WTC11 (cell line): ENCODE data around the gene ISG20L2. TPM values are rescaled to one million over a fixed set of nuclear protein-coding genes. Genes with fewer than 3 reads are reported as not detected.

Experiments used
- ATAC-seq: fragments of 200-7000 bp; cut with Tn5 transposase; 2 replicates; pipeline ENCODE4 v1.10.0; 2021; ENCODE audit warnings: mild to moderate bottlenecking, moderate library complexity
- CTCF ChIA-PET: fragments of 300-600 bp; sonication (Branson Sonifier 250); formaldehyde crosslinking; loops from one replicate; lab custom pipeline; 2021; ENCODE audit warnings: antibody characterized with exemption; lab: Charles Lee
- POLR2A ChIA-PET: fragments of 350-600 bp; sonication (Branson Sonifier 250); formaldehyde crosslinking; loops from one replicate; lab custom pipeline; 2021; ENCODE audit warnings: antibody characterized with exemption; lab: Charles Lee
- DNase-seq: peaks from one replicate; pipeline ENCODE4 v3.0.0; 2021; ENCODE audit warnings: low spot score
- H3K27ac Mint-ChIP-seq: 2 replicates; pipeline ENCODE4 v1.8.0; 2021; ENCODE audit warnings: mixed read lengths
- H3K27me3 Mint-ChIP-seq: 2 replicates; pipeline ENCODE4 v1.8.0; 2021; ENCODE audit warnings: low read depth, mild to moderate bottlenecking, moderate library complexity, mixed read lengths
- H3K36me3 Mint-ChIP-seq: 2 replicates; pipeline ENCODE4 v1.8.0; 2021; ENCODE audit warnings: mixed read lengths
- H3K4me1 Mint-ChIP-seq: 2 replicates; pipeline ENCODE4 v1.8.0; 2022; ENCODE audit warnings: mixed read lengths
- H3K4me3 Mint-ChIP-seq: 2 replicates; pipeline ENCODE4 v1.8.0; 2021; ENCODE audit warnings: mild to moderate bottlenecking, moderate library complexity, mixed read lengths
- H3K9me3 Mint-ChIP-seq: 2 replicates; pipeline ENCODE4 v1.8.0; 2021; ENCODE audit warnings: mixed read lengths
- CBFB ChIP-seq: sonication (generic); formaldehyde crosslinking; IDR thresholded peaks from 2 replicates; pipeline ENCODE4 v1.8.1; 2022; ENCODE audit warnings: mild to moderate bottlenecking, low read depth, missing genetic modification reagents
- CREM ChIP-seq: sonication (generic); formaldehyde crosslinking; IDR thresholded peaks from 2 replicates; pipeline ENCODE4 v1.8.1; 2022; ENCODE audit warnings: mild to moderate bottlenecking, missing genetic modification reagents, moderate library complexity
- NR3C1 ChIP-seq: sonication (generic); formaldehyde crosslinking; conservative IDR thresholded peaks from 2 replicates; pipeline ENCODE4 v1.8.1; 2023; ENCODE audit warnings: low read depth, mild to moderate bottlenecking, missing genetic modification reagents
- TCF7 ChIP-seq: sonication (generic); formaldehyde crosslinking; IDR thresholded peaks from 2 replicates; pipeline ENCODE4 v1.8.0; 2022; ENCODE audit warnings: mild to moderate bottlenecking, low read depth, missing genetic modification reagents, moderate library complexity
- ZNF121 ChIP-seq: sonication (generic); formaldehyde crosslinking; IDR thresholded peaks from 2 replicates; pipeline ENCODE4 v1.8.0; 2023; ENCODE audit warnings: missing genetic modification reagents
- ZNF138 ChIP-seq: sonication (generic); formaldehyde crosslinking; conservative IDR thresholded peaks from 2 replicates; pipeline ENCODE4 v1.8.1; 2022; ENCODE audit warnings: mild to moderate bottlenecking, moderate library complexity, missing genetic modification reagents
- ZNF219 ChIP-seq: sonication (generic); formaldehyde crosslinking; IDR thresholded peaks from 2 replicates; pipeline ENCODE4 v1.8.0; 2023; ENCODE audit warnings: missing genetic modification reagents, mild to moderate bottlenecking, borderline replicate concordance
- ZNF232 ChIP-seq: sonication (generic); formaldehyde crosslinking; IDR thresholded peaks from 2 replicates; pipeline ENCODE4 v1.8.0; 2022; ENCODE audit warnings: mild to moderate bottlenecking, missing genetic modification reagents
- ZNF317 ChIP-seq: sonication (generic); formaldehyde crosslinking; IDR thresholded peaks from 2 replicates; pipeline ENCODE4 v1.8.1; 2023; ENCODE audit warnings: low read depth, mild to moderate bottlenecking, moderate library complexity, missing genetic modification reagents, borderline replicate concordance
- ZNF416 ChIP-seq: fragments of 250-450 bp; sonication (Bioruptor Pico); IDR thresholded peaks from 2 replicates; pipeline ENCODE4 v1.9.0; 2021; ENCODE audit warnings: mild to moderate bottlenecking, inconsistent platforms
- ZNF423 ChIP-seq: fragments of 250-450 bp; sonication (Bioruptor Pico); IDR thresholded peaks from 2 replicates; pipeline ENCODE4 v2.1.2; 2022; ENCODE audit warnings: mild to moderate bottlenecking, moderate library complexity
- ZNF671 ChIP-seq: fragments of 250-450 bp; sonication (Bioruptor Pico); IDR thresholded peaks from 2 replicates; pipeline ENCODE4 v1.8.0; 2021; ENCODE audit warnings: mild to moderate bottlenecking
- total RNA-seq: library from RNA; stranded (reverse); gene quantifications from 3 replicates; pipeline ENCODE4 v1.2.3, GENCODE V29; 2021
- TF ChIP-seq, protein P1 (sequence below): fragments of 250-450 bp; sonication (Bioruptor Pico); IDR thresholded peaks from 2 replicates; pipeline ENCODE4 v1.9.0; 2021; ENCODE audit warnings: mild to moderate bottlenecking, borderline replicate concordance
- TF ChIP-seq, protein P2 (sequence below): sonication (generic); formaldehyde crosslinking; IDR thresholded peaks from 2 replicates; pipeline ENCODE4 v1.8.0; 2023; ENCODE audit warnings: mild to moderate bottlenecking, missing genetic modification reagents
- TF ChIP-seq, protein P3 (sequence below): fragments of 250-450 bp; sonication (Bioruptor Pico); IDR thresholded peaks from 2 replicates; pipeline ENCODE4 v1.8.0; 2021; ENCODE audit warnings: mild to moderate bottlenecking
- TF ChIP-seq, protein P4 (sequence below): sonication (generic); formaldehyde crosslinking; IDR thresholded peaks from 2 replicates; pipeline ENCODE4 v1.8.1; 2022; ENCODE audit warnings: low read depth, missing genetic modification reagents, borderline replicate concordance
- TF ChIP-seq, protein P5 (sequence below): sonication (generic); formaldehyde crosslinking; IDR thresholded peaks from 2 replicates; pipeline ENCODE4 v1.8.1; 2023; ENCODE audit warnings: mild to moderate bottlenecking, missing genetic modification reagents
- TF ChIP-seq, protein P6 (sequence below): sonication (generic); formaldehyde crosslinking; IDR thresholded peaks from 2 replicates; pipeline ENCODE4 v1.8.1; 2023; ENCODE audit warnings: mild to moderate bottlenecking, missing genetic modification reagents, moderate library complexity

Gene ISG20L2
- total RNA-seq, 1 experiment from 2014 or later: 43.8 TPM

DNA sequence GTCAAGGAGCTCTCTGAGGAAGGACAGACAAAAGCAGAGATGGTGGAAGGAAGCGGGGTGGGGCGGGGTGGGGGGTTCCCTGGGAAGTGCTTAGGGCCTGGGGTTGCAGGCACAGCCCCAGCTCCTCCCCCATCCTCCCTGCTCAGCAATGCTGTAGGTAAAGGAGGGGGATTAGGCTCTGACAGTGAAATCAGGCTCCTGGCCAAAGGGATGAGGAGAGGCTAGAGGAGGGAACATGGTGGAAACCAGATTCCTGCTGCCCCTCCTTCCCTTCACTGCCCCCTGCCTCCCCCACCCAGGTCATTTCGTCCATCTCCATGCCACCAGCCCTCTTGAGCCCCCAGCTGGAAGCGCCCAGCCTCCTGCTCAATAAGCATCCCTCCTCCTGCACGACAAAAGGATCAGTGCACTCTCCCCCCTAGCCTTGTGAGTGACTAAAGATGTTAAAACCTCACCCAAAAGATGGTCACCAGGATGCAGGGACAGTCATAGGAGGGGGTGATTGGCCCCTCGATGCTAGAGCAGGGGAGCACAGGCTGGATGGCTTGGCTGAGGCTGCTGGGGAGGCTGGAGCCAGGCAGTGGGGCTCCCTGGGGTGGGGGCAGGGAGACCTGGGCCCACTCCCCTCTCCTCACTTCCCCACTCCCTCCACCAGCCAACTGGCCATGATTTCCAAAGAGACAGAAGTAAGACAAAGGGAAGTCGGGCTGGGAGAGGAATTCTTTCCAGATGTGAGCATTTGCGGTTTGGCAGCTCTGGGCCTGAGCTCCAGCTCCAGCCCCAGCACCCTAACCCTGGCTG lies 20.9 kb downstream of the ISG20L2 start:
- ATAC-seq (peak; percentile 10), DNase-seq (peak; percentile 58)
- Mint-ChIP-seq H3K4me3 (peak overlapping the region; percentile 84), H3K27ac (peak overlapping the region; percentile 92), H3K27me3 (peaks cover 23% of the 10 kb centered on the region), H3K9me3 (no peaks in the 10 kb centered on the region), H3K36me3 (peaks cover 4% of the 10 kb centered on the region; the same call in 1 of the 2 replicates), H3K4me1 (peaks cover 71% of the 10 kb centered on the region)
- POLR2A ChIA-PET: interaction anchor here (0.9 to 5.4 kb wide), 15 partner anchors 14 to 83 kb away, joined by 3 to 195 read pairs (median 8); partner anchors contain the start of genes HDGF, ISG20L2, METTL25B and MRPL24
- no peak for TF ChIP-seq ZNF423 (CRISPR knock-in tag)
- TF ChIP-seq CBFB (CRISPR knock-in tag): 0 out of 2 replicates have a peak, but pooled peaks have one; percentile 4
- TF ChIP-seq, protein P1, sequence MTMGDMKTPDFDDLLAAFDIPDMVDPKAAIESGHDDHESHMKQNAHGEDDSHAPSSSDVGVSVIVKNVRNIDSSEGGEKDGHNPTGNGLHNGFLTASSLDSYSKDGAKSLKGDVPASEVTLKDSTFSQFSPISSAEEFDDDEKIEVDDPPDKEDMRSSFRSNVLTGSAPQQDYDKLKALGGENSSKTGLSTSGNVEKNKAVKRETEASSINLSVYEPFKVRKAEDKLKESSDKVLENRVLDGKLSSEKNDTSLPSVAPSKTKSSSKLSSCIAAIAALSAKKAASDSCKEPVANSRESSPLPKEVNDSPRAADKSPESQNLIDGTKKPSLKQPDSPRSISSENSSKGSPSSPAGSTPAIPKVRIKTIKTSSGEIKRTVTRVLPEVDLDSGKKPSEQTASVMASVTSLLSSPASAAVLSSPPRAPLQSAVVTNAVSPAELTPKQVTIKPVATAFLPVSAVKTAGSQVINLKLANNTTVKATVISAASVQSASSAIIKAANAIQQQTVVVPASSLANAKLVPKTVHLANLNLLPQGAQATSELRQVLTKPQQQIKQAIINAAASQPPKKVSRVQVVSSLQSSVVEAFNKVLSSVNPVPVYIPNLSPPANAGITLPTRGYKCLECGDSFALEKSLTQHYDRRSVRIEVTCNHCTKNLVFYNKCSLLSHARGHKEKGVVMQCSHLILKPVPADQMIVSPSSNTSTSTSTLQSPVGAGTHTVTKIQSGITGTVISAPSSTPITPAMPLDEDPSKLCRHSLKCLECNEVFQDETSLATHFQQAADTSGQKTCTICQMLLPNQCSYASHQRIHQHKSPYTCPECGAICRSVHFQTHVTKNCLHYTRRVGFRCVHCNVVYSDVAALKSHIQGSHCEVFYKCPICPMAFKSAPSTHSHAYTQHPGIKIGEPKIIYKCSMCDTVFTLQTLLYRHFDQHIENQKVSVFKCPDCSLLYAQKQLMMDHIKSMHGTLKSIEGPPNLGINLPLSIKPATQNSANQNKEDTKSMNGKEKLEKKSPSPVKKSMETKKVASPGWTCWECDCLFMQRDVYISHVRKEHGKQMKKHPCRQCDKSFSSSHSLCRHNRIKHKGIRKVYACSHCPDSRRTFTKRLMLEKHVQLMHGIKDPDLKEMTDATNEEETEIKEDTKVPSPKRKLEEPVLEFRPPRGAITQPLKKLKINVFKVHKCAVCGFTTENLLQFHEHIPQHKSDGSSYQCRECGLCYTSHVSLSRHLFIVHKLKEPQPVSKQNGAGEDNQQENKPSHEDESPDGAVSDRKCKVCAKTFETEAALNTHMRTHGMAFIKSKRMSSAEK: no peak
- 0 out of 2 replicates have a peak, but pooled peaks have one; percentile 22 for TF ChIP-seq ZNF416 (CRISPR knock-in tag)
- TF ChIP-seq, protein P2, sequence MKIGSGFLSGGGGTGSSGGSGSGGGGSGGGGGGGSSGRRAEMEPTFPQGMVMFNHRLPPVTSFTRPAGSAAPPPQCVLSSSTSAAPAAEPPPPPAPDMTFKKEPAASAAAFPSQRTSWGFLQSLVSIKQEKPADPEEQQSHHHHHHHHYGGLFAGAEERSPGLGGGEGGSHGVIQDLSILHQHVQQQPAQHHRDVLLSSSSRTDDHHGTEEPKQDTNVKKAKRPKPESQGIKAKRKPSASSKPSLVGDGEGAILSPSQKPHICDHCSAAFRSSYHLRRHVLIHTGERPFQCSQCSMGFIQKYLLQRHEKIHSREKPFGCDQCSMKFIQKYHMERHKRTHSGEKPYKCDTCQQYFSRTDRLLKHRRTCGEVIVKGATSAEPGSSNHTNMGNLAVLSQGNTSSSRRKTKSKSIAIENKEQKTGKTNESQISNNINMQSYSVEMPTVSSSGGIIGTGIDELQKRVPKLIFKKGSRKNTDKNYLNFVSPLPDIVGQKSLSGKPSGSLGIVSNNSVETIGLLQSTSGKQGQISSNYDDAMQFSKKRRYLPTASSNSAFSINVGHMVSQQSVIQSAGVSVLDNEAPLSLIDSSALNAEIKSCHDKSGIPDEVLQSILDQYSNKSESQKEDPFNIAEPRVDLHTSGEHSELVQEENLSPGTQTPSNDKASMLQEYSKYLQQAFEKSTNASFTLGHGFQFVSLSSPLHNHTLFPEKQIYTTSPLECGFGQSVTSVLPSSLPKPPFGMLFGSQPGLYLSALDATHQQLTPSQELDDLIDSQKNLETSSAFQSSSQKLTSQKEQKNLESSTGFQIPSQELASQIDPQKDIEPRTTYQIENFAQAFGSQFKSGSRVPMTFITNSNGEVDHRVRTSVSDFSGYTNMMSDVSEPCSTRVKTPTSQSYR (CRISPR knock-in tag): peak; percentile 20; the same call in 1 of the 2 replicates
- TF ChIP-seq, protein P3, sequence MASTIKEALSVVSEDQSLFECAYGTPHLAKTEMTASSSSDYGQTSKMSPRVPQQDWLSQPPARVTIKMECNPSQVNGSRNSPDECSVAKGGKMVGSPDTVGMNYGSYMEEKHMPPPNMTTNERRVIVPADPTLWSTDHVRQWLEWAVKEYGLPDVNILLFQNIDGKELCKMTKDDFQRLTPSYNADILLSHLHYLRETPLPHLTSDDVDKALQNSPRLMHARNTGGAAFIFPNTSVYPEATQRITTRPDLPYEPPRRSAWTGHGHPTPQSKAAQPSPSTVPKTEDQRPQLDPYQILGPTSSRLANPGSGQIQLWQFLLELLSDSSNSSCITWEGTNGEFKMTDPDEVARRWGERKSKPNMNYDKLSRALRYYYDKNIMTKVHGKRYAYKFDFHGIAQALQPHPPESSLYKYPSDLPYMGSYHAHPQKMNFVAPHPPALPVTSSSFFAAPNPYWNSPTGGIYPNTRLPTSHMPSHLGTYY (CRISPR knock-in tag): 0 out of 2 replicates have a peak, but pooled peaks have one; percentile 24
- CTCF ChIA-PET: interaction anchor here (0.7 to 25.2 kb wide), 22 partner anchors 8 to 227 kb away, joined by 3 to 1553 read pairs (median 16); partner anchors contain the start of genes HAPLN2, INSRR, ISG20L2 and LRRC71

DNA sequence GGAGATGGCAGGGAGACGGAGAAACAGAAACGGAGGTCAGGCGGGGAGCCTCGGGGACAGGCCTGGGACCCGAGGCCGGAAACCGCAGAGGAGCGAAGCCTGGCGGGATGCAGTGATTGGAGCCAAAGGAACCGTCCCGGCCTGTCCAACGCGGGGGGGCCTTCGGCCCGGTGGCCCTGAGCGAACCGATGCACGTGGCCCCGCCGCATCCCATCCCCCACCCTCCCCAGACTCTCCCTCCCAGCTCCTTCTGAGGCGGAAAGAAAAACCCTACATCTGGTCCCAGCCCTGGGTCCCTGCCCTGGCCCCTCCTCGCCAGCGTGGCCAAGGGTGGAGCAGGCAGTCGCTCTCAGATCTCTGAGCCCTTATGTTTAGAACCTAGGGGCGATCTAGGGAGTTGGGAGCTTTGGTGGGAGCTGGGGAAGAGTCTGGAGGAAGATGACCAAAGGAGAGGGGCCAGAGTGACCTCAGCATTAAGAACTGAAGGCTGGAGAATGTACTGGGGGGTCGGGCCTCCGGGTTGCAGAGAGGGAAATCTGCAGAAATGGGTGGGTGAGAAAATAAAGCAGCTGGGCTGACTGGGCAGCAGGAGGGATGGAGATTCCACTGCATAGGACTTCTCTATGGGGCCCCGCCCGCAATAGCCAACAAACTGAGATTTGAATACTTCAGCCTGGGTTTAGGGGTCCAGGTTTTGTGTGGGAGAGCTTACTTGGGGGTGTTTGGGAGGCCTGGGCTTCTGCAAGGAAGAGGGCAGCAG lies 21.7 kb downstream of the ISG20L2 start:
- DNase-seq (peak; percentile 78), ATAC-seq (peak; percentile 3)
- Mint-ChIP-seq H3K9me3 (no peaks in the 10 kb centered on the region), H3K27ac (peak overlapping the region; percentile 96), H3K36me3 (peaks cover 4% of the 10 kb centered on the region; the same call in 1 of the 2 replicates), H3K4me3 (peak overlapping the region; percentile 84), H3K27me3 (peaks cover 23% of the 10 kb centered on the region), H3K4me1 (peaks cover 64% of the 10 kb centered on the region)
- CTCF ChIA-PET: interaction anchor here (0.6 to 25.2 kb wide), 33 partner anchors 9 to 394 kb away, joined by 3 to 1553 read pairs (median 8); partner anchors contain the start of genes HAPLN2, HDGF, INSRR and ISG20L2
- POLR2A ChIA-PET: interaction anchor here (1.0 to 5.4 kb wide), 19 partner anchors 8 to 83 kb away, joined by 3 to 195 read pairs (median 7); partner anchors contain the start of genes HDGF, ISG20L2, METTL25B and MRPL24
- TF ChIP-seq TCF7 (CRISPR knock-in tag) (no peak), ZNF121 (no peak), ZNF138 (CRISPR knock-in tag) (0 out of 2 replicates have a peak, but pooled peaks have one; percentile 37), NR3C1 (CRISPR knock-in tag) (0 out of 2 replicates have a peak, but pooled peaks have one; percentile 48), ZNF232 (CRISPR knock-in tag) (no peak), CREM (CRISPR knock-in tag) (no peak), ZNF416 (CRISPR knock-in tag) (0 out of 2 replicates have a peak, but pooled peaks have one; percentile 66), ZNF671 (no peak), ZNF317 (no peak), ZNF219 (CRISPR knock-in tag) (no peak)
- TF ChIP-seq, protein P4, sequence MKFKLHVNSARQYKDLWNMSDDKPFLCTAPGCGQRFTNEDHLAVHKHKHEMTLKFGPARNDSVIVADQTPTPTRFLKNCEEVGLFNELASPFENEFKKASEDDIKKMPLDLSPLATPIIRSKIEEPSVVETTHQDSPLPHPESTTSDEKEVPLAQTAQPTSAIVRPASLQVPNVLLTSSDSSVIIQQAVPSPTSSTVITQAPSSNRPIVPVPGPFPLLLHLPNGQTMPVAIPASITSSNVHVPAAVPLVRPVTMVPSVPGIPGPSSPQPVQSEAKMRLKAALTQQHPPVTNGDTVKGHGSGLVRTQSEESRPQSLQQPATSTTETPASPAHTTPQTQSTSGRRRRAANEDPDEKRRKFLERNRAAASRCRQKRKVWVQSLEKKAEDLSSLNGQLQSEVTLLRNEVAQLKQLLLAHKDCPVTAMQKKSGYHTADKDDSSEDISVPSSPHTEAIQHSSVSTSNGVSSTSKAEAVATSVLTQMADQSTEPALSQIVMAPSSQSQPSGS (CRISPR knock-in tag): no peak
- TF ChIP-seq, protein P5, sequence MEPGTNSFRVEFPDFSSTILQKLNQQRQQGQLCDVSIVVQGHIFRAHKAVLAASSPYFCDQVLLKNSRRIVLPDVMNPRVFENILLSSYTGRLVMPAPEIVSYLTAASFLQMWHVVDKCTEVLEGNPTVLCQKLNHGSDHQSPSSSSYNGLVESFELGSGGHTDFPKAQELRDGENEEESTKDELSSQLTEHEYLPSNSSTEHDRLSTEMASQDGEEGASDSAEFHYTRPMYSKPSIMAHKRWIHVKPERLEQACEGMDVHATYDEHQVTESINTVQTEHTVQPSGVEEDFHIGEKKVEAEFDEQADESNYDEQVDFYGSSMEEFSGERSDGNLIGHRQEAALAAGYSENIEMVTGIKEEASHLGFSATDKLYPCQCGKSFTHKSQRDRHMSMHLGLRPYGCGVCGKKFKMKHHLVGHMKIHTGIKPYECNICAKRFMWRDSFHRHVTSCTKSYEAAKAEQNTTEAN (CRISPR knock-in tag): no peak
- TF ChIP-seq, protein P6, sequence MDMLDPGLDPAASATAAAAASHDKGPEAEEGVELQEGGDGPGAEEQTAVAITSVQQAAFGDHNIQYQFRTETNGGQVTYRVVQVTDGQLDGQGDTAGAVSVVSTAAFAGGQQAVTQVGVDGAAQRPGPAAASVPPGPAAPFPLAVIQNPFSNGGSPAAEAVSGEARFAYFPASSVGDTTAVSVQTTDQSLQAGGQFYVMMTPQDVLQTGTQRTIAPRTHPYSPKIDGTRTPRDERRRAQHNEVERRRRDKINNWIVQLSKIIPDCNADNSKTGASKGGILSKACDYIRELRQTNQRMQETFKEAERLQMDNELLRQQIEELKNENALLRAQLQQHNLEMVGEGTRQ: 0 out of 2 replicates have a peak, but pooled peaks have one; percentile 12
